HL-60 (cell line): ENCODE measurements around the gene FAM9A.

Experiments used
- CTCF ChIP-seq: IDR thresholded peaks from one replicate; pipeline ENCODE4 v1.5.1; 2011; ENCODE audit warnings: low read length, control low read depth, inconsistent platforms; ENCODE audit not compliant: insufficient read depth
- GABPA ChIP-seq: IDR thresholded peaks from 2 replicates; pipeline ENCODE4 v1.6.1; 2012; ENCODE audit warnings: low read depth
- POLR2AphosphoS5 ChIP-seq: IDR thresholded peaks from 2 replicates; pipeline ENCODE4 v1.6.1; 2012; ENCODE audit warnings: low read depth
- REST ChIP-seq: IDR thresholded peaks from 2 replicates; pipeline ENCODE4 v1.6.1; 2012; ENCODE audit warnings: low read depth; ENCODE audit not compliant: insufficient replicate concordance

GRCh38 chrX:8755813-8756212 lies 45.4 kb downstream of the FAM9A start:
- no peak for TF ChIP-seq CTCF
- TF ChIP-seq REST = no peak
- no peak for TF ChIP-seq POLR2AphosphoS5
- TF ChIP-seq GABPA = no peak
